GM10266 (cell line): ENCODE results near the gene NPHS1.

Experiments used
- DNase-seq: peaks from one replicate; pipeline ENCODE4 v3.0.0; 2012; ENCODE audit errors: extremely low spot score
- CTCF ChIP-seq: IDR thresholded peaks from 2 replicates; pipeline ENCODE4 v1.5.1; 2012; ENCODE audit warnings: mild to moderate bottlenecking, low read depth; ENCODE audit not compliant: control insufficient read depth, insufficient read depth; ENCODE audit errors: missing control alignments

The NPHS1 gene

DNA sequence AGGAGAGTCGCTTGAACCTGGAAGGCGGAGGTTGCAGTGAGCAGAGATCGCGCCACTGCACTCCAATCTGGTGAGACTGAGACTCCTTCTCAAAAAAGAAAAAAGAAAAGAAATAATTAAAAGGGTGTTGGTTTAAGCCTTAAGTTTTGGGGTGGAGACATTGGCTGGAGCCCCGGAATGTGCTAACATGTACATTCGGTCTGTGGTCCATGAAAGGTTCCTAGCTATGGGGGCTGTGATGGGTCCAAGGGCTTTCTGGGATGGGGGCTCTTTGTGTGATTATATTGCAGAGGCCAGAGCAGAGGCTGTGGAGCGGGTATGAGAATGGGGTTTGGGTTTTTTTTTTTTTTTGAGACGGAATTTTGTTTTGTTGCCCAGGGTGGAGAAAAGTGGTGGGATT lies 33.6 kb upstream of the NPHS1 start:
- TF ChIP-seq CTCF = no peak
- no peak for DNase-seq

DNA sequence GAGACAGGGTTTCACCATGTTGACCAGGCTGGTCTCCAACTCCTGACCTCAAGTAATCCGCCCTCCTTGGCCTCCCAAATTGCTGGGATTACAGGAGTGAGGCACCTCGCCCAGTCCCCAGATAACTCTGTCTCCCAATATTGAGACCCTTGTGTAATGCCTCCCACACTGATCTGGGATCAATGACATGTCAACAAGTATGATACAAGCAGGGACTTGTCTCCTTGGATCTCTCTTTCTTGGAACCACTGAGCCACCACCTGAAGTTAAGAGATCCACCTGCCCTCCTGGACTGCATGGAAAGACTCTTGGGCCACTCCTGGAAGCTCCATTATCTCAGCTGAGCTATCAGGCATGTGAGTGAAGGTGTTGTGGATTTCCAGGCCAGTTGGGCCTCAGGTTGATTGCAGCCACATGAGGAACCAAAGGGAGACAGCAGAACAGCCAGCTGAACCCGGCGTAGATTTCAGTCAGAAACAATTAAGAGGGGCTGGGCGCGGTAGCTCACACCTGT lies 33.0 kb upstream of the NPHS1 start:
- TF ChIP-seq CTCF = no peak
- DNase-seq = no peak

- TF ChIP-seq CTCF = no peak
- DNase-seq = no peak
These were observed 31.6 kb upstream of the NPHS1 start for GRCh38 chr19:35883882-35884281.

DNA sequence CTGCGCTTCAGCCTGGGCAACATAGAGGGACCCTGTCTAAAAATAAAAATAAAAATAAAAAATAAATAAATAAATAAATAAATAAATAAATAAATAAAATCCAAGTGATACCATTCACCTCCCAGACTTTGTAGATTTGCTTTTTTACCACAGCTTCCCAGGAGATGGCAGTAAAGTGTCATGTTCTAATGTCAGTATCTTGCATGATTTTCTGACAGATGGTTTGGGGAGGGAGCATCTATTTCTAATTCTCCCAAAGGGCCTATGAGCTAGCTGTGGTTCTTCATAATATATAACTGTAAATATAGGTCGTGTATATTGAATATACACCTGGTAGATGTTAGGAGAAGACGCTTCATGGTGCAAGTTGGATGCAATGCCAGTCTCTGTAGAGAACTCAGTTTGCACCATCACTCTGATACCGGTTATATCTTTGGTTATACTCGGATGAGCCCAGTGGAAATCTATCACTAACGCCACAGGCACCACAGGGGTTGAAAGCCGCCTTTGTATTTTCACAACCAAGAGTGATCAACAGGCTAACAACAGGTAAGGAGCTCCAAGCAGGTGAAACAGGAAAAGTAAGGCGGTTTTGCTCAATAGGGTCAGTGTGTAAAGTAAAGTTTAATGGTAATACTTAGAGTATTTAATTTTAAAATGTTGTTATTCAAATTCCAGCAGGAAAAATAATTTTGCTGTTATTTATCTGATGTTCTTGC lies 30.0 kb upstream of the NPHS1 start:
- peak; percentile 74 for DNase-seq
- peak; percentile 58 for TF ChIP-seq CTCF

GRCh38 chr19:35879770-35880317 lies 27.5 kb upstream of the NPHS1 start:
- no peak for TF ChIP-seq CTCF
- DNase-seq = peak; percentile 86

DNA sequence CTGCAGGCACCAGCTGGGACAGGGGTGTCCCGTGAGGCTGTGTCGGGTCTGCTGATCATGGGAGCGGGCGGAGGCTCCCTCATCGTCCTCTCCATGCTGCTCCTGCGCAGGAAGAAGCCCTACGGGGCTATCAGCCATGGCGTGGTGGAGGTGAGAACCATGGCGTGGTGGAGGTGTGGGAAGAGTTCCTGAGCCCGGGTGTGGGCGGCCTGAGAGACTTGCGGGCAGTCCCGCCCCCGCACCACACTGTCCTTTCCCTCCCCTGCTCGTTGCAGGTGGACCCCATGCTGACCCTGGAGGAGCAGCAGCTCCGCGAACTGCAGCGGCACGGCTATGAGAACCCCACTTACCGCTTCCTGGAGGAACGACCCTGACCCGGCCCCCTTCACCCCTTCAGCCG lies 26.8 kb upstream of the NPHS1 start:
- TF ChIP-seq CTCF = no peak
- DNase-seq = no peak

- no peak for DNase-seq
- no peak for TF ChIP-seq CTCF
These were observed 22.2 kb upstream of the NPHS1 start for GRCh38 chr19:35874392-35874930.
